ENCODE data around the gene PNKP.
"Not testable (repeated sequence)": the region's sequence is repeated elsewhere in the genome, so short reads cannot be mapped to it uniquely, and the experiment has no call there.

The PNKP gene

GRCh38 chr19:49820125-49820524 lies 47.3 kb downstream of the PNKP start:
- no peak overlapping the region for H4K8ac ChIP-seq (ENCODE audit: low read depth, low read length)
- no peak overlapping the region for H3K18ac ChIP-seq (ENCODE audit: low read length)
- H3K23ac ChIP-seq (ENCODE audit: low read depth, low read length, poor library complexity) = no peak overlapping the region
- DNase-seq (ENCODE audit: low spot score) = no peak
- H2BK120ac ChIP-seq (ENCODE audit: low read depth, low read length) = no peak overlapping the region
- H3K27ac ChIP-seq (replicated peaks; ENCODE audit: low read length) = no peak overlapping the region
- H3K9me3 ChIP-seq (replicated peaks in 1 of 2; ENCODE audit: control insufficient read depth in 2 of 2, insufficient read depth in 1 of 2, low read depth in 1 of 2, low read length in 2 of 2) = no peaks in the 10 kb centered on the region
- H3K9ac ChIP-seq (ENCODE audit: low read depth, low read length, poor library complexity) = no peak overlapping the region
- no peak overlapping the region for H2BK5ac ChIP-seq (ENCODE audit: low read length)
- no peak overlapping the region for H2AK5ac ChIP-seq (ENCODE audit: low read depth, low read length)
- H3K4ac ChIP-seq (ENCODE audit: low read length) = no peak overlapping the region
- peaks cover 13% of the 10 kb centered on the region for H3K79me1 ChIP-seq (ENCODE audit: low read depth, low read length)
- no peak overlapping the region for H3K14ac ChIP-seq (ENCODE audit: low read length)
- peaks cover 5 to 7% of the 10 kb centered on the region in 2 donors for H3K4me1 ChIP-seq (ENCODE audit: control insufficient read depth in 2 of 2, insufficient read depth in 1 of 2, low read depth in 1 of 2, low read length in 2 of 2)
- H3K4me2 ChIP-seq (ENCODE audit: insufficient read depth, low read length, poor library complexity, severe bottlenecking) = no peak overlapping the region
- H3K36me3 ChIP-seq (replicated peaks in 1 of 2; ENCODE audit: control insufficient read depth in 2 of 2, insufficient read depth in 2 of 2, low read length in 2 of 2) = peaks cover 21 to 45% of the 10 kb centered on the region in 2 donors
- H3K27me3 ChIP-seq (ENCODE audit: control insufficient read depth in 3 of 3, insufficient read depth in 3 of 3, low read depth in 1 of 3, low read length in 3 of 3) = no peaks in the 10 kb centered on the region
- no peak overlapping the region for H2BK15ac ChIP-seq (ENCODE audit: low read length)
- WGBS, 2 donors (ENCODE audit: extremely low coverage in 2 of 2, insufficient read length in 2 of 2, insufficient replicate concordance in 1 of 2) = no CpG with 5 or more reads among the region's 10 CpGs
- H2AFZ ChIP-seq (ENCODE audit: low read length) = no peak overlapping the region
- H3K4me3 ChIP-seq (ENCODE audit: low read length in 2 of 2) = no peak overlapping the region
- H2BK12ac ChIP-seq (ENCODE audit: low read length) = no peak overlapping the region
- no peak overlapping the region for H4K91ac ChIP-seq (ENCODE audit: low read depth, low read length, poor library complexity)

DNA sequence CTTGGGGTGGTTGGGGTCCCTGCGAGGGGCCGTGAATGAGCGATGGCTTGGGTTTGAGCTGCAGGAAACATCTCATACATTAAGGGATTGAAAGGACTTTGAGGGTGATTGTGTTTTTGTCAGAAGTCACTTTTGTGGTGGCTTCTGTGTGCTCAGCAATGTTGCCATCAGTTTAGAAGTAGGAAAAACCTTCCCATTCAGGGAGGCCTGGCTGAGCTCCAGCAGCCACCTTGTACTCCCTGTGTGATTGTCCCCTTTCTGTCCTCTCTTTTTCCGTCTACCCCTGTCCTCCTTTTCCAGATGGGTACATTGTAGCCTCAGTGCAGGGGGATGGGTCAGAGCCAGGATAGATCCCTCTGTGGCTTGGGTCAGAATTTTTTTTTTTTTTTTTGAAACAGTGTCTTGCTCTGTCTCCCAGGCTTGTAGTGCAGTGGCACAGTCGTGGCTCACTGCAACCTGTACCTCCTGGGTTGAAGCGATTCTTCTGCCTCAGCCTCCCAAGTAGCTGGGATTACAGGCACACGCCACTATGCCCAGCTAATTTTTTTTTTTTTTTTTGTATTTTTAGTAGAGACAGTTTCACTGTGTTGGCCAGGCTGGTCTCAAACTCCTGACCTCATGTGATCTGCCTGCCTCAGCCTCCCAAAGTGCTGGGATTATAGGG lies 47.8 kb downstream of the PNKP start:
- H3K4me2 ChIP-seq (ENCODE audit: insufficient read depth, low read length, poor library complexity, severe bottlenecking) = peak overlapping the region; percentile 69
- H3K27ac ChIP-seq (replicated peaks; ENCODE audit: low read length) = not testable (repeated sequence)

DNA sequence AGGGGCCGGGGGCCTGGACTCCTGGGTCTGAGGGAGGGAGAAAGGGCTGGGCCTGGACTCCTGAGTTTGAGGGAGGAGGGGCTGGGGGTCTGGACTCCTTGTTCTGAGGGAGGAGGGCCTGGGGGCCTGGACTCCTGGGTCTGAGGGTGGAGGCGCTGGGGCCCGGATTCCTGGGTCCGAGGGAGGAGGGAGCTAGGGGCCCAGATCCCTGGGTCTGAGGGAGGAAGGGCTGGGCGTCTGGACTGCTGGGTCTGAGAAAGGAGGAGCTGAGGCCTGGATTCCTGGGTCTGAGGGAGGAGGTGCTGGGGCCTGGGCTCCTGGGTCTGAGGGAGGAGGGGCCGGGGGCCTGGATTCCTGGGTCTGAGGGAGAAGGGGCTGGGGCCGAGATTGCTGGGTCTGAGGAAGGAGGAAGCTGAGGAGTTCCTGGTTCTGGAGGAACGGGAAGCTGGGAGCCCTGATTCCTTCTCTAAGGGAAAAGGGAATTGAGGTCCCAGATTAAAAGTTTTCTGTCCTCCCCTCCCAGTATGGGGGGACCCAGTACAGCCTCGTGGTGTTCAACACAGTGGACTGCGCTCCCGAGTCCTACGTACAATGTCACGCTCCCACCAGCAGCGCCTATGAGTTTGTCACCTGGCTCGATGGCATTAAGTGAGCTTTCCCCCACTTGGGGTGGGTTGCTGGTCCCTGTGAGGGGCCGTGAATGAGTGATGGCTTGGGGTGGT lies 48.6 kb downstream of the PNKP start:
- peak overlapping the region; percentile 49 for H3K14ac ChIP-seq (ENCODE audit: low read length)
- peaks cover 11% of the 10 kb centered on the region for H3K79me1 ChIP-seq (ENCODE audit: low read depth, low read length)
- peak overlapping the region; percentile 95 for H3K9ac ChIP-seq (ENCODE audit: low read depth, low read length, poor library complexity)
- H3K9me3 ChIP-seq (replicated peaks in 1 of 2; ENCODE audit: control insufficient read depth in 2 of 2, insufficient read depth in 1 of 2, low read depth in 1 of 2, low read length in 2 of 2) = no peaks in the 10 kb centered on the region
- H4K91ac ChIP-seq (ENCODE audit: low read depth, low read length, poor library complexity) = no peak overlapping the region
- no peak overlapping the region for H2BK12ac ChIP-seq (ENCODE audit: low read length)
- peak overlapping the region; percentile 42 for H2BK5ac ChIP-seq (ENCODE audit: low read length)
- WGBS, 2 donors (ENCODE audit: extremely low coverage in 2 of 2, insufficient read length in 2 of 2, insufficient replicate concordance in 1 of 2) = no CpG with 5 or more reads among the region's 16 CpGs
- no peak for DNase-seq (ENCODE audit: low spot score)
- H4K8ac ChIP-seq (ENCODE audit: low read depth, low read length) = no peak overlapping the region
- no peaks in the 10 kb centered on the region for H3K27me3 ChIP-seq (ENCODE audit: control insufficient read depth in 3 of 3, insufficient read depth in 3 of 3, low read depth in 1 of 3, low read length in 3 of 3)
- peak overlapping the region; percentile 69 for H3K4me2 ChIP-seq (ENCODE audit: insufficient read depth, low read length, poor library complexity, severe bottlenecking)
- peaks cover 5 to 7% of the 10 kb centered on the region in 2 donors for H3K4me1 ChIP-seq (ENCODE audit: control insufficient read depth in 2 of 2, insufficient read depth in 1 of 2, low read depth in 1 of 2, low read length in 2 of 2)
- H2BK120ac ChIP-seq (ENCODE audit: low read depth, low read length) = no peak overlapping the region
- H2BK15ac ChIP-seq (ENCODE audit: low read length) = peak overlapping the region; percentile 75
- peak overlapping the region; percentile 96 for H2AFZ ChIP-seq (ENCODE audit: low read length)
- H2AK5ac ChIP-seq (ENCODE audit: low read depth, low read length) = peak overlapping the region; percentile 97
- peaks cover 16 to 32% of the 10 kb centered on the region in 2 donors for H3K36me3 ChIP-seq (replicated peaks in 1 of 2; ENCODE audit: control insufficient read depth in 2 of 2, insufficient read depth in 2 of 2, low read length in 2 of 2)
- H3K18ac ChIP-seq (ENCODE audit: low read length) = peak overlapping the region; percentile 98
- H3K4me3 ChIP-seq (ENCODE audit: low read length in 2 of 2) = peak overlapping the region; percentile 70 to 98
- peak overlapping the region; percentile 91 for H3K27ac ChIP-seq (replicated peaks; ENCODE audit: low read length)
- no peak overlapping the region for H3K4ac ChIP-seq (ENCODE audit: low read length)
- H3K23ac ChIP-seq (ENCODE audit: low read depth, low read length, poor library complexity) = peak overlapping the region; percentile 90

More for the DNA sequence above, 47.8 kb downstream of the PNKP start:
- not testable (repeated sequence) for H2AFZ ChIP-seq (ENCODE audit: low read length); H3K9me3 ChIP-seq (replicated peaks in 1 of 2; ENCODE audit: control insufficient read depth in 2 of 2, insufficient read depth in 1 of 2, low read depth in 1 of 2, low read length in 2 of 2); H3K4me1 ChIP-seq (ENCODE audit: control insufficient read depth in 2 of 2, insufficient read depth in 1 of 2, low read depth in 1 of 2, low read length in 2 of 2); H3K14ac ChIP-seq (ENCODE audit: low read length); H2BK15ac ChIP-seq (ENCODE audit: low read length); H2AK5ac ChIP-seq (ENCODE audit: low read depth, low read length); H3K18ac ChIP-seq (ENCODE audit: low read length); H3K27me3 ChIP-seq (ENCODE audit: control insufficient read depth in 3 of 3, insufficient read depth in 3 of 3, low read depth in 1 of 3, low read length in 3 of 3); H4K8ac ChIP-seq (ENCODE audit: low read depth, low read length); H2BK12ac ChIP-seq (ENCODE audit: low read length); H2BK120ac ChIP-seq (ENCODE audit: low read depth, low read length); H4K91ac ChIP-seq (ENCODE audit: low read depth, low read length, poor library complexity); H3K4ac ChIP-seq (ENCODE audit: low read length); DNase-seq (ENCODE audit: low spot score)
- H3K9ac ChIP-seq (ENCODE audit: low read depth, low read length, poor library complexity) = peak overlapping the region; percentile 95
- peak overlapping the region in 1 of 2 donors; percentile 70 for H3K4me3 ChIP-seq (ENCODE audit: low read length in 2 of 2)
- H3K23ac ChIP-seq (ENCODE audit: low read depth, low read length, poor library complexity) = peak overlapping the region; percentile 10
- peaks cover 19 to 39% of the 10 kb centered on the region in 2 donors for H3K36me3 ChIP-seq (replicated peaks in 1 of 2; ENCODE audit: control insufficient read depth in 2 of 2, insufficient read depth in 2 of 2, low read length in 2 of 2)
- no CpG with 5 or more reads among the region's 7 CpGs for WGBS, 2 donors (ENCODE audit: extremely low coverage in 2 of 2, insufficient read length in 2 of 2, insufficient replicate concordance in 1 of 2)
- H3K79me1 ChIP-seq (ENCODE audit: low read depth, low read length) = peaks cover 11% of the 10 kb centered on the region
- peak overlapping the region; percentile 42 for H2BK5ac ChIP-seq (ENCODE audit: low read length)

DNA sequence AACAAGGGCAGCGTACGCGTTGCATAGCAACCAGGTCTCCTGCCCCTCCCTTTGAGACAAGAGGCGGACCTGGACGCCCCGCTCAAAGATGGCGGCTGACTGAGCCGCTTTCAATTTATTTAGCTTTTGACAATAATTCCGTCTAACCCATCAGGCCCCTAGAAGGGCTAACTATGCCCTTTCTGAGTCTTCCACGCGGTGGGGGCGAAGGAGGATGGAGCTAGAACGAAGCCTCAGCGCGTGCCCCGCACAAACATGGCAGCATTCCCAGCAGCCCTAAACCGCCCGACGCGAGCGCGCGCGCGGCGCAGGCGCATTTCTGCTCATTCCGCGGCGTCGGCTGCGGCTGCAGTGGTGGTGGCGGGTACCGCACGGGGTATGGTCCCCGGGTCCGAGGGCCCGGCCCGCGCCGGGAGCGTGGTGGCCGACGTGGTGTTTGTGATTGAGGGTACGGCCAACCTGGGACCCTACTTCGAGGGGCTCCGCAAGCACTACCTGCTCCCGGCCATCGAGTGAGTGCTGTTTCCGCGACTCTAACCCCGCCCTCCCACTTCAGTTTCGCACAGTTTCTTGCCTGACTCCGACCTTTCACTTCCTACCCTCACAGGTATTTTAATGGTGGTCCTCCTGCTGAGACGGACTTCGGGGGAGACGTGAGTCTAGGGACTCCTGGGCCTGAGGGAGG lies 49.3 kb downstream of the PNKP start, which contains the start of gene MED25:
Gene MED25 (plus strand): TSS at position 326 of the 685 bp plus-strand sequence. CDS start 53 bp downstream, at position 379.
- peak within 1 kb of the TSS; percentile 90 for H3K23ac ChIP-seq (ENCODE audit: low read depth, low read length, poor library complexity)
- no CpG with 5 or more reads among the region's 57 CpGs for WGBS, 2 donors (ENCODE audit: extremely low coverage in 2 of 2, insufficient read length in 2 of 2, insufficient replicate concordance in 1 of 2)

More for the DNA sequence above, 49.3 kb downstream of the PNKP start, which contains the start of gene MED25:
- peak within 1 kb of the TSS; percentile 49 for H3K14ac ChIP-seq (ENCODE audit: low read length)
- peak within 1 kb of the TSS; percentile 69 for H3K4me2 ChIP-seq (ENCODE audit: insufficient read depth, low read length, poor library complexity, severe bottlenecking)
- peak within 1 kb of the TSS; percentile 97 for H2AK5ac ChIP-seq (ENCODE audit: low read depth, low read length)
- H3K9ac ChIP-seq (ENCODE audit: low read depth, low read length, poor library complexity) = peak within 1 kb of the TSS; percentile 95
- no peak within 1 kb of the TSS for H4K8ac ChIP-seq (ENCODE audit: low read depth, low read length)
- H4K91ac ChIP-seq (ENCODE audit: low read depth, low read length, poor library complexity) = peak within 1 kb of the TSS; percentile 64
- H2BK5ac ChIP-seq (ENCODE audit: low read length) = peak within 1 kb of the TSS; percentile 42
- no peaks in the 10 kb centered on the region for H3K9me3 ChIP-seq (replicated peaks in 1 of 2; ENCODE audit: control insufficient read depth in 2 of 2, insufficient read depth in 1 of 2, low read depth in 1 of 2, low read length in 2 of 2)
- no peaks in the 10 kb centered on the region for H3K27me3 ChIP-seq (ENCODE audit: control insufficient read depth in 3 of 3, insufficient read depth in 3 of 3, low read depth in 1 of 3, low read length in 3 of 3)
- no peak within 1 kb of the TSS for H2BK120ac ChIP-seq (ENCODE audit: low read depth, low read length)
- H3K4ac ChIP-seq (ENCODE audit: low read length) = no peak within 1 kb of the TSS
- peak within 1 kb of the TSS; percentile 96 for H2AFZ ChIP-seq (ENCODE audit: low read length)
- peaks cover 6 to 7% of the 10 kb centered on the region in 2 donors for H3K4me1 ChIP-seq (ENCODE audit: control insufficient read depth in 2 of 2, insufficient read depth in 1 of 2, low read depth in 1 of 2, low read length in 2 of 2)
- H3K27ac ChIP-seq (replicated peaks; ENCODE audit: low read length) = peak within 1 kb of the TSS; percentile 91
- H3K18ac ChIP-seq (ENCODE audit: low read length) = peak within 1 kb of the TSS; percentile 98
- H2BK15ac ChIP-seq (ENCODE audit: low read length) = peak within 1 kb of the TSS; percentile 75
- H2BK12ac ChIP-seq (ENCODE audit: low read length) = no peak within 1 kb of the TSS
- H3K4me3 ChIP-seq (ENCODE audit: low read length in 2 of 2) = peak within 1 kb of the TSS; percentile 70 to 98
- peaks cover 9% of the 10 kb centered on the region for H3K79me1 ChIP-seq (ENCODE audit: low read depth, low read length)
- peaks cover 11 to 25% of the 10 kb centered on the region in 2 donors for H3K36me3 ChIP-seq (replicated peaks in 1 of 2; ENCODE audit: control insufficient read depth in 2 of 2, insufficient read depth in 2 of 2, low read length in 2 of 2)
- DNase-seq (ENCODE audit: low spot score) = peak; percentile 92

Measured in neuronal stem cell (in vitro differentiated cells).